Endothelial cell of umbilical vein (primary cell): ENCODE measurements around the gene EXOC5.

Experiments used
- EZH2 ChIP-seq: IDR thresholded peaks from 2 replicates; pipeline ENCODE4 v1.6.1; 2012; ENCODE audit warnings: borderline replicate concordance, low read depth, mild to moderate bottlenecking, moderate library complexity, low read length, inconsistent platforms; ENCODE audit not compliant: severe bottlenecking
- FOS ChIP-seq: IDR thresholded peaks from 2 replicates; pipeline ENCODE4 v1.6.1; 2011; ENCODE audit warnings: mild to moderate bottlenecking, low read length, moderate library complexity, borderline replicate concordance; ENCODE audit not compliant: insufficient read depth
- JUN ChIP-seq: IDR thresholded peaks from 2 replicates; pipeline ENCODE4 v1.6.1; 2011; ENCODE audit warnings: borderline replicate concordance, low read depth; ENCODE audit not compliant: insufficient read length, insufficient read depth
- MAX ChIP-seq: IDR thresholded peaks from 2 replicates; pipeline ENCODE4 v1.6.1; 2011; ENCODE audit not compliant: insufficient read depth, insufficient read length
- POLR2A ChIP-seq: IDR thresholded peaks from 2 replicates; pipeline ENCODE4 v1.6.1; 2012; ENCODE audit warnings: low read depth, mild to moderate bottlenecking, control low read depth, low read length
- POLR2AphosphoS5 ChIP-seq: IDR thresholded peaks from 2 replicates; pipeline ENCODE4 v1.6.1; 2012; ENCODE audit warnings: low read depth, mild to moderate bottlenecking, control low read depth, low read length, moderate library complexity; ENCODE audit not compliant: insufficient read depth
- TF ChIP-seq, protein P1 (sequence below), 2 donors: IDR thresholded peaks; 1 replicate in 1 of 2; 2 replicates in 1 of 2; pipeline ENCODE4 v1.5.1; 2011; ENCODE audit warnings: low read length in 2 of 2, mild to moderate bottlenecking in 2 of 2, moderate library complexity in 2 of 2, control low read depth in 1 of 2, inconsistent platforms in 1 of 2, low read depth in 1 of 2; ENCODE audit not compliant: insufficient read depth in 1 of 2; ENCODE audit errors: extremely low read depth in 1 of 2

- TF ChIP-seq POLR2AphosphoS5 (no peak), POLR2A (no peak), FOS (no peak), EZH2 (no peak), JUN (no peak), MAX (no peak)
- TF ChIP-seq, protein P1, sequence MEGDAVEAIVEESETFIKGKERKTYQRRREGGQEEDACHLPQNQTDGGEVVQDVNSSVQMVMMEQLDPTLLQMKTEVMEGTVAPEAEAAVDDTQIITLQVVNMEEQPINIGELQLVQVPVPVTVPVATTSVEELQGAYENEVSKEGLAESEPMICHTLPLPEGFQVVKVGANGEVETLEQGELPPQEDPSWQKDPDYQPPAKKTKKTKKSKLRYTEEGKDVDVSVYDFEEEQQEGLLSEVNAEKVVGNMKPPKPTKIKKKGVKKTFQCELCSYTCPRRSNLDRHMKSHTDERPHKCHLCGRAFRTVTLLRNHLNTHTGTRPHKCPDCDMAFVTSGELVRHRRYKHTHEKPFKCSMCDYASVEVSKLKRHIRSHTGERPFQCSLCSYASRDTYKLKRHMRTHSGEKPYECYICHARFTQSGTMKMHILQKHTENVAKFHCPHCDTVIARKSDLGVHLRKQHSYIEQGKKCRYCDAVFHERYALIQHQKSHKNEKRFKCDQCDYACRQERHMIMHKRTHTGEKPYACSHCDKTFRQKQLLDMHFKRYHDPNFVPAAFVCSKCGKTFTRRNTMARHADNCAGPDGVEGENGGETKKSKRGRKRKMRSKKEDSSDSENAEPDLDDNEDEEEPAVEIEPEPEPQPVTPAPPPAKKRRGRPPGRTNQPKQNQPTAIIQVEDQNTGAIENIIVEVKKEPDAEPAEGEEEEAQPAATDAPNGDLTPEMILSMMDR (IDR thresholded peaks at IDR 0.05; ENCODE audit: extremely low read depth in 1 of 2, insufficient read depth in 1 of 2, low read depth in 1 of 2, low read length in 2 of 2) = no peak
These were observed 9.0 kb downstream of the EXOC5 start for GRCh38 chr14:57259672-57260071.
